Epithelial cell of prostate (primary cell): ENCODE measurements around the gene NEU2.
"Not testable (repeated sequence)": the region's sequence is repeated elsewhere in the genome, so short reads cannot be mapped to it uniquely, and the experiment has no call there.

Source experiments
- DNase-seq: peaks from one replicate; pipeline ENCODE4 v3.0.0-alpha.2; 2011; ENCODE audit warnings: low read depth, low spot score
- H3K27ac ChIP-seq: fragments of 450-650 bp; 2 replicates; pipeline ENCODE4 v1.5.1; 2017; ENCODE audit warnings: mild to moderate bottlenecking

The NEU2 gene

DNA sequence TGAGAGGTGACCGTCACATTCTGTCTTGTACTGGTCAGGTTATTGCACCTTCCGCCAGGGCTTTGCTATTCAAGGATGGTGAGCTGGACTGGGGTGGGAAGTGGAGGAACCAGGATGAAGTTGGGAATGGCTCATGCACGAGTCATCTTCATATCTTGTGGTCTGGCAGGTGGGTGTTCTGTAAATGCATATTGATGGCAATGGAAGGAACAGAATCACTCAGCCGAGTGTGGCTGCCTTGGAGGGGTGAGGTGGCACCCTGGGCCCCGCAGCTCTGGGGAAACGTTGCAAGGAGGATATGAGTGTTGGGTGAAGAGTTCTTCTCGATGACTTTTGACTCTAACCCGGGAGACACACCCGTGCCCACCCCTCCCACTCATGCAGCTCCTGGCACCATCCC, 1.2 kb downstream of the NEU2 start:
- peak overlapping the region; percentile 40 for H3K27ac ChIP-seq
- no peak for DNase-seq

DNA sequence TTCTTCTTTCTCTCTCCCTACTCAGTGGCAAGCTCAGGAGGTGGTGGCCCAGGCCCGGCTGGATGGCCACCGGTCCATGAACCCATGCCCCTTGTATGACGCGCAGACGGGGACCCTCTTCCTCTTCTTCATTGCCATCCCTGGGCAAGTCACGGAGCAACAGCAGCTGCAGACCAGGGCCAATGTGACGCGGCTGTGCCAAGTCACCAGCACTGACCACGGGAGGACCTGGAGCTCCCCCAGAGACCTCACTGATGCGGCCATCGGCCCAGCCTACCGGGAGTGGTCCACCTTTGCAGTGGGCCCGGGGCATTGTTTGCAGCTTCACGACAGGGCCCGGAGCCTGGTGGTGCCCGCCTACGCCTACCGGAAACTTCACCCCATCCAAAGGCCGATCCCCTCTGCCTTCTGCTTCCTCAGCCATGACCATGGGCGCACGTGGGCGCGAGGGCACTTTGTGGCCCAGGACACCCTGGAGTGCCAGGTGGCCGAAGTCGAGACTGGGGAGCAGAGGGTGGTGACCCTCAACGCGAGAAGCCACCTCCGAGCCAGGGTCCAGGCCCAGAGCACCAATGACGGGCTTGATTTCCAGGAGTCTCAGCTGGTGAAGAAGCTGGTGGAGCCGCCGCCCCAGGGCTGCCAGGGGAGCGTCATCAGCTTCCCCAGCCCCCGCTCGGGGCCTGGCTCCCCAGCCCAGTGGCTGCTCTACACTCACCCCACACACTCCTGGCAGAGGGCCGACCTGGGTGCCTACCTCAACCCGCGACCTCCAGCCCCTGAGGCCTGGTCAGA, 1.8 kb downstream of the NEU2 start:
- peak overlapping the region; percentile 40 for H3K27ac ChIP-seq

DNA sequence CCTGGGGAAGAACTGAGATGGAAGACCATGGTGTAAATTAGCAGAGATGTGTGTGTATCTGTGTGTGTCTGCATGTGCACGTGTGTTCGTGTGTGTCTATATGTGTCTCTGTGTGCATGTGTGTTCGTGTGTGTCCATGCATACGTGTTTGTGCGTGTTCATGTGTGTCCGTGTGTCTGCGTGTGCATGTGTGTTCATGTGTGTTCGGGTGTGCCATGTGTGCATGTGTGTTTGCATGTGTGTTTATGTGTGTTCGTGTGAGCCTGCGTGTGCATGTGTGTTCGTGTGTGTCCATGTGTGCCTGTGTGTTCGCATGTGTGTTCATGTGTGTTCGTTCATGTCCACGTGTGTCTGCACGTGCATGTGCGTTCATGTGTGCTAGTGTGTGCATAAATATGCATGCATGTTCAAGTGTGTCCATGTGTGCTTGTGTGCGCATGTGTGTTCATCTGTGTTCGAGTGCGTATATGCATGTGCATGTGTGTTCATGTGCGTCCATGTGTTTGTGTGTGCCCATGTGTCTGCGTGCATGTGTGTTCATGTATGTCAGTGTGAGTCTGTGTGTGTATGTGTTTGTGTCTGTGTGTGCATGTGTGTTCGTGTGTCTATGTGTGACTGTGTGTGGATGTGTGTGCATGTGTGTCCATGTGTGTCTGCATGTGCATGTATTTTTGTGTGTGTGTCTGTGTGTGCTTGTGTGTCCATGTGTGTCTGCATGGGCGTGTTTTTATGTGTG, 3.1 kb downstream of the NEU2 start:
- no peak overlapping the region for H3K27ac ChIP-seq
- no peak for DNase-seq

More for the DNA sequence above, 1.8 kb downstream of the NEU2 start:
- DNase-seq = no peak

DNA sequence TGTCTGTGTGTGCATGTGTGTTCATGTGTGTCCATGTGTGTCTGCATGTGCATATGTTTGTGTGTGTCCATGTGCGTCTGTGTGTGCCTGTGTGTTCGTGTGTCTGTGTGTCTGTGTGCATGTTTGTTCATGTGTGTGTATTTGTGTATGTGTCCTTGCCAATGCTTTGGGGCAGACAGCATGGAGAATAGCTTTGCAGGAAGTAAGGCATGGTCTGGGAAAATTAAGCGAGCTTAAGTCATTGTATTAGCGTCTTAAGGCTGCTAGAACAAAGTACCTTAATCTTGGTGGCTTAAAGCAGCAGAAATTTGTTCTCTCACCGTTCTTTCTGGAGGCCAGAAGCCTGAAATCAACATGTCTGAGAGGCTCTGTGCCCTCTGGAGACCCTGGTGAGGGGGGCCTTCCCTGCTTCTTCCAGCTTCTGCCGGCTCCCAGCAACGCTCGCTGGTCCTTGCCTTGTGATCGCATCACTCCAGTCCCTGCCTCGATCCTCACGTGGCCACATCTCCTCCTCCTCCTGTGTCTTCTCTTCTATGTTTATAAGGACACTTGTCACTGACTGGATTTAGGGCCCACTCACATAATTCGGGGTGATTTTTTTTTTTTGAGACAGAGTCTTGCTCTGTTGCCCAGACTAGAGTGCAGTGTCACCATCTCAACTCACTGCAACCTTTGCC, 3.8 kb downstream of the NEU2 start:
- H3K27ac ChIP-seq = no peak overlapping the region
- DNase-seq = no peak

DNA sequence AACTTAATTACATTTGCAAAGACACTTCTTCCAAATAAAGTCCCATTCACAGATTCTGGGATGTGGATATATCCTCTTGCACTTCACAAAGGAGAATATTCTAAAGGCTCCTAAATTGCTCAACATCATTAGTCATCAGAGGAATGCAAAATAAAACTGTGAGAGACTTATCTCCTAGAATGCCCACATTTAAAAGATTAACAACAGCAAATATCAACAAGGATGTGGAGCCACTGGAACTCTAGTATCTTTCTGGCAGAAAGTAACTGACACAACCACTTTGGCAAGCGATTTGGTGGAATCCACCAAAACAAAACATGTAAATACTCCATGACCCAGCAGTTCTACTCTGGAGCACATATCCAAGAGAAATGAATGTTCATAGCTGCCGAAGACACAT, 4.6 kb downstream of the NEU2 start:
- DNase-seq = no peak
- no peak overlapping the region for H3K27ac ChIP-seq

DNA sequence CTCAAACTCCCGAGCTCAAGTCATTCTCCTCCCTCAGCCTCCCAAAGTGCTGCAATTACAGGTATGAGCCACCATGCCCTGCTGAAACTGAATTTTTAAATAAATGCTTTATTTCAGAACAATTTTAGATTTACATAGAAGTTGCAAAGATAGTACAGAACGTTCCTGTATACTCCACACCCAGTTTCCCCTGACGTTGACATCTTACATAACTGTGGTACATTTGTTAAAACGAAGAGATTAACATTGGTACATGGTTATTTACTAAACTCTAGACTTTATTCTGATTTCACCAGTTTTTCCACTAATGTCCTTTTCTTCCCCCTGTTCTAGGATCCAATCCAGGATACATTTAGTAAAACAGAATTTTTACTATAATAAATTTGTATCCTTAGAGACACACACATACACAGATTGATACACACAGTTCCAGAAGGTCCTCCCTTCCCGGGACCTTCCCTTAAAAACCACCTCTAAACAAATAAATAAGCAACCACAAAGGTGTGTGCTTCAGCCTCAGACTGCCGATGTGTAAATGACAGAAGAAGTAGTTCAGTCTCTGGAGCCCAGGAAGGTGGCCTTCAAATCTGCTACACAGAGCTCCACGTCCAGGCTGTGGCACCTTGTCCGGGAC, 6.9 kb downstream of the NEU2 start:
- no peak overlapping the region for H3K27ac ChIP-seq

DNA sequence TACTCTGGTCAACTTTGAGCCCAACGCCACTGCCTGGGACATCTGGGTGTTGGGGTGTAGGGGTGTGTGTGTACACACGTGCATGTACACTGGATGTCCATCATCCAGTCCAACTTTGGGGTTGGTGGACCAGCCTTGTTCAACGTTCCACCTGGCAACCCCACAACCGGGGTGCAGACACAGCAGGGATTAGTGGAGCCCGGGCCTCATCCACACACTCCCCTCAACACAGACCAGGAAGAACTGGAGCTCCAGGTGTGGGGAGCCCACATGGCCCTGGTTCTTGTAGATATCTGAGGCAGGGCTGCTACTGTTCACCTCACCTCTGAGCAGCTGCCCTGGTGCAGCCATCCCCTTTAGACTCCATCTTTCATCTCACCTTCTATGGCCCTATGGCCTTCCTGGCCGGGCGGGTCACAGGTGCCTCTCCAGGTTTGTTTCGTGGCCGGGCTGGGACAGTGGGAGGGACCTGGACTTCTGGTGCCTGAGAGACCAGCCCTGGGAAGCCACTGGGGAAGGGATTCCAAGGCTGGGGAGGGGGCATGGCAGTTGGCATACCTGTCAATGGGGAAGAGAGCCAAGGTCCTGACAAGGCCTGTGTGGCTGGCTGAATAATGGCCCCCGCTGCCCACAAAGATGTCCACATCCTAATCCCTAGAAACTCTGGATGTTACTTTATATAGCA, 7.5 kb downstream of the NEU2 start:
- H3K27ac ChIP-seq = no peak overlapping the region
- DNase-seq = no peak

More for the DNA sequence above, 6.9 kb downstream of the NEU2 start:
- no peak for DNase-seq

DNA sequence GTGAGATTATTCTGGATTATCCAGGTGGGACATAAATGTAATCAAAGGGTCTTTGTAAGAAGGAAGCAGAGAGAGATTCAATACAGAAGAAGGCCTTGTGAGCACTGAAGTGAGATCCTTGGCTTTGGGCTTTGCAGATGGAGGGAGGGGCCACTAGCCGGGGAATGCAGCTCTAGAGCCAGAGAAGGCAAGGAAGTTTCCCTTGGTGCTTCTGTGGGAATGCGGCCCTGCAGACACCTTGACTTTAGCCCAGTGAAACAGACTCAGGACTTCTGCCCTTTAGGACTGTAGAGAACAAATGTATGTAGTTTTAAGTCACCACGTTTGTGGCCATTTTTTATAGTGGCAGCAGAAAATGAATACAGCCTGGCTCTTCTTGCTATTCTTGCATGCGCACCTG, 8.1 kb downstream of the NEU2 start:
- no peak for DNase-seq
- H3K27ac ChIP-seq = no peak overlapping the region

DNA sequence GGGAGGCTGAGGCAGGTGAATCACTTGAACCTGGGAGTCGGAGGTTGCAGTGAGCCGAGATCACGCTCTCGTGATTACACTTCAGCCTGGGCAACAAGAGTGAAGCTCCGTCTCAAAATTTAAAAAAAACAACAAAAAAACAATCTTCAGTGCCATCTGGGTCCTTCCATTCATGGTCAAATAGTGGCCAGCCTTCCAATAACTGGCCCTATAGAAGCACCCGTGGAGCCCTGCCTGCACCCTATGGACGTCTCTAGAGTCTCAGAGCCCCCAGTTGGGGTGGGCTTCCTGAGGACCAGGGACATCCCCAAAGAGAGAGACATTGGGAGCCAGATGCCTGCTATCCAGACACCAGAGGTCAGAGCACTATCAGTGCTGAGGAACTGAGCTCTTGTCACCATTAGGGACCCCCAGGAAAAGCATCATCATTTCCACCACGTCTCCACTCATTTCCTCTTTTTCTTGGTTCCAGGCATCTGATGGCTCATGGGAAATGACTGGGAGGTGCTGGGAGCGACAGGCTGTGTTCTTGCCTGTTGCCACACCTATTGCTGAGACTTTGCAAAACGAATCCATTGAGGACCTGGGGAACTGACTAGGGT, 9.4 kb downstream of the NEU2 start:
- H3K27ac ChIP-seq = no peak overlapping the region

DNA sequence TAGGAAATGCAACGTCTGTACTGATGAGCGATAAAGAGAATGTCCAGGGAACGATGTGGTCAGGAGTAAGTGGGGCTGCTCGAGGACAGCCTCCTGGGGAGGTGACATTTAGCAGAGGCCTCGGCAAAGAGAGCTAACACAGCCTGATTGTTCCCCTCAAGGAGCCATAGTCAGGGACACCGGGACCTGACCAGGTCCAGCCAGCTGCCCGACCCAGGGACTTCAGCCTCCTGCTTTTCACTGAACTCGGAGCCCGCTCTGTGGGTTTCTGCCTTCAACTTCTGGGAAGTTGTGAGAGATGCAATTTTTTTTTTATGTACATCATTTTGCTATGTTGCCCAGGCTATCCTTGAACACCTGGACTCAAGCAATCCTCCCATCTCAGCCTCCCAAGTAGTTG, 10.1 kb downstream of the NEU2 start:
- no peak overlapping the region for H3K27ac ChIP-seq
- DNase-seq = no peak

More for the DNA sequence above, 9.4 kb downstream of the NEU2 start:
- no peak for DNase-seq

DNA sequence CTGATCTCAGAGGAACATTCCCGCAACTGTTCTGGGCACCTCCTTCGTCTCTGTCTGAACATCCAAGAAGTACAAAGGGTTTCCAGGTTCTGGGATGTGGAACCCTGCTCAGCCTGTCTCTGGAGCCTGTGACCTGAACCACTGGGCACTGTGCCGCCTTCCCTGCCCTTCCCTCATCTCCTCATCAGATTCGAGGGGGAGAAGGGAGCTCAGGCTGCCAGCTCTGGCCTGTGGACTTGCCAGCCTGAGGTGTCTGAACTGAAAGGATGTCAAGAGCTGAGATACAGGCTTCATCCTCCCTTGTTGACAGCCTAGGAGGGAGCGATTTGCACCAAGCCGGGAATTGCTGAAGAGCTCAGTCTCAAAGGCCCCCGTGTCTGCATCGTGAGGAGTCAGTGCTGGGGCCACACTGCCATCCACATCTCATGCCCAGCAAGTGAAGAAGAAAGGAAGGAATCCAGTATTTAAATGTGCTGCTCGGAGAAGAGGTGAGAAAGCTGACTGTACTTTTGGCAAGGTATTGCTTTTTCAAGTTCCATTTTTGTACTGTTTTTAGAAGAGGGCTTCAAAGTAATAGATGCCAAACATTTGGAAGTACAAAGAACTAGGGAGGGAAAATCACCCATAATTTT, 12.6 kb downstream of the NEU2 start:
- no peak overlapping the region for H3K27ac ChIP-seq

DNA sequence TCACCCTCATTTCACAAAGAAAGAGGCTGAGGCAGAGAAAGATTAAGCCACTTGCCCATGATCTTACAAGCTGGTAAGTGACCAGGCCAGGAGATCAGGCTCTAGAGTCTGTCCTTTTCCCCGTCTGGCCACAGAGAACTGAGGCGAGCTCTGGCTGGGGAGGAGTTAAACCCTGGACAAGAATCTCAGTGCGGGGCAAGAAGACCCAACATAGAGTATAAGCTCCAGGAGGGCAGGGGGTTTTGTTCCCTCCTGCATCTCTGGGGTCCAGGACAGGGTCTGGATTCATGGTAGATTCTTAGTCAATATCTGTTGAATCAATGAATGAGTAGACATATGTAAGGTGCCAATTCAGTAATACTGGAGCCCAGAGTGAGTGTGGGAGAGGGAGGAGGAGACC, 14.7 kb downstream of the NEU2 start:
- DNase-seq = no peak
- no peak overlapping the region for H3K27ac ChIP-seq

More for the DNA sequence above, 12.6 kb downstream of the NEU2 start:
- no peak for DNase-seq

DNA sequence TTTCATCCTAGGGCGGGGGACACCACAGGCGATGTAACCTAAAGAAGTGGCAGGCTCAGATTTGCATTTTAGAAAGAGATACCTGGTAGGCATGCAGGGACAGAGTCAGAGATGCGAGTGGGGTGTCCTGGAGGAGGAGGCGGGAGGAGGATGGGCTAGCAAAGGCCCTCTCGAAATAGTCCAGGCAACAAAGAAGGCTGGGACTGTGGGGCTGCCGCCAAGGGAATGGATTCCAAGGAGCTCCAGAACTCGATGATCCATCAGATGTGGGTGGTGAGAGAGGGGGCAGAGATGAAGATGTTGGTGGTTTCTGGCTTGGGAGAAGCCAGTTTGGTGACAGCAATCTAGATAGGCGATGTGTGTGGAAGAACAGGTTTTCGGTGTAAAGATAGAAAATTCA, 15.2 kb downstream of the NEU2 start:
- H3K27ac ChIP-seq = no peak overlapping the region
- DNase-seq = no peak

DNA sequence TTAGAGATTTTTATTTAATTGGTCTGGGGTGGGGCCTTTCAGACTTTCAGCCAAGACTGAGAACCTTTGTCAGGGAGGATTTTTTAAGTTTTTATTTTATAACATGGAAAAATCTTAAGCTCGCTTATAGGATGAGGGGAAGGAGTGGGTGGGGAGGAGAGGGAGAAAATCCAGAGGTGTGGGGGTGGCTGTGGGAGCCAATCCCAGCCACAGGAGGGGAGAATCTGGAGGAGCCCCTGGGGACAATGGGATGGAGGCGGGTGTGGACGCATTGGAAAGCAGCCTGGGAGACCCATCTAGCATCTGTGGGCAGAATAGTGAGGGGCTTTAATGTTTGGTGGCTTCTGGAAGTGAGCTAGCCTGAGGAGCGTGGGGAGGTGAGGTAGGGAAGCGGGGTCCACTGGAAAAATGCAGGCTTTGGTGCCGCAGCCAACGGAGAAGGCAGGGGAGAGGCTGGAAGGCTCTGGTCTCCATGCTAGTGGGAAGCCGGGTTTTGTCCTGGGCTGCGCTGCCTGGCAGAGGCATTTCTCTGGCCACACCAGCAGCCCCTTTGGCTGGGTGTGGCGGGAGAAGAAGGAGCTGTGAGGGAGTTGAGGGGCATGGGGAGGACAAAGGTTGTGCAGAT, 16.2 kb downstream of the NEU2 start:
- DNase-seq = no peak
- H3K27ac ChIP-seq = no peak overlapping the region

DNA sequence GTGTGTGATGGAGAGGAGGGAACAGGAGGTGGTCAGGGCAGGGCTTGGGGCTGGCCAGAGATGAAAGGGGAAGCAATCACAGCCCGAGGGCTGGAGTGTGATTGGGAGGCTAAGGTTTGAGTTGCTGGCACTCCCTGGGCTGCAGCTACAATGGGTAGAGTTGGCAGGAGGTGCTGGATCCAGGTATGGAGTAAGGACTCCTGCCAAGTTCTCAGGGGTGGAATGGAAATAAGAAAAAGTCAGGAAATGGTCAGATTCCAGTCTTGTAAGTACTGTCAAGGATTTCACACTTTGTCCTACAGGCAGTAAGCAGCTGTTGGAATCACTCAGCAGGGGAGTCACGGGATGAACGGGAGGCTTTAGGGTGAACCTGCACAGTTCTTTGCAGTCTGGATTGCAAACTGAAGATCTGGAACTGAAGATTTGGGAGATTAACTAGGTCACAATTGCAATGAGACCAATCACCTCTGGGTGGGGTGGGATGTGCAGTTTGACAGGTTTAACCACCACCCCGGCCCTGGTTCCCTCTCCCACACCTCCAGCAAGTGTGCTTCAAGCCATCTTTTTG, 16.8 kb downstream of the NEU2 start:
- DNase-seq = no peak
- no peak overlapping the region for H3K27ac ChIP-seq

DNA sequence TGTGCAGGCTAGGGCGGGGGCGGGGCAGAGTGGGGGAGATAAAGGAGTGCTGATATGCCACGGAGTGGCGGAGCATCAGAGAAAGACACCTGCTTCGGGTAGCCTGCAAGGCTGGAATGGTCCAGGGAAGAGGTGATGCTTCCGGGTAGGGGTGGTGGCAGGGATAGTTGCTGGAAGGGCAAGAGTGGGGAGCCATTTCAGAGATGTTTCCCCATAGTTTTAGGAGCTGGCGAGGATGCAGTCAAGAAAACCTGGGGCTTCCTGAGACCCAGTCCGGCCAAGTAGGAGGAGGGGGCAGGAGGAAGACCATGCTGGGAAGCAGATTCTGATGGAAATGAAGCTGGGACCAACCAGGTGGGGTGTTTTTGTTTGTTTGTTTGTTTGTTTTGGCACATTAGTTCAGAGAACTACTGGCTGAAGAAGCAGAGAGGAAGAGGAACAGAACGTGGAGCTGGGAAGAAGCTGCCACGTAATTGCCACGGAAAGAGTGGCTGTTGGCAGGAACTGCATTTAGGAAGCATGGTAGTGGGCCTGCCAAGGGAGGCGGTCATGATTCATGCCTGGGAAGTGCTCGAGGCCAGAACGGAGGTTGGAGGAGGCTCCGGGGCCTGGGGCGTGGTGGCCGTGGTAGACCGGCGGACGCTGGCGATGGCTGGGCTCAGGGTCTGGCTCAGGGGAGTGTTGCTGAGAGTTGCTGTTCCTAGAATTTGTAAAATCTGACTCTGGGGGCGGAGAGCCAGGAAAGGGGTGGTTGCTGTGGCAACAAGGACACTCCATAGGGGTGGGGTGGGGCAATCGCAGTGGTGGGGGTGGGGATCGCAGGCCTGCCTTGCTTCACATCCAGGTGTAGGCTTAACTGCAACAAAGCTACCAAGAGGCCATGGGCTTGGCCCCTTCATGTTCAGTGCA, 19.0 kb downstream of the NEU2 start:
- DNase-seq = no peak
- H3K27ac ChIP-seq = no peak overlapping the region

DNA sequence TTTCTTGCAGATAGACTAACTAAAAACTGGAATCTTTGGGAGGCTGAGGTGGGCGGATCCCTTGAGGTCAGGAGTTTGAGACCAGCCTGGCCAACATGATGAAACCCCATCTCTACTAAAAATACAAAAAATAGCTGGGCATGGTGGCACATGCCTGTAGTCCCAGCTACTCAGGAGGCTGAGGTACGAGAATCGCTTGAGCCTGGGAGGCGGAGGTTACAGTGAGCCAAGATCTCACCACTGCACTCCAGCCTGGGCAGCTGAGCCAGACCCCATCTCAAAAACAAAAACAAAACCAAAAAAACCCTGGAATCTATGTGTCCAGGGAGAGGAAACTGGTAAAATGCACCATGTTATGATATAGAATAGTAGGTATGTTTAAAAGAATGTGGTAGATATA, 20.0 kb downstream of the NEU2 start:
- not testable (repeated sequence) for DNase-seq, H3K27ac ChIP-seq
